ENCODE measurements around the gene EEF1AKMT1. TPM values are rescaled to one million over a fixed set of nuclear protein-coding genes. Genes with fewer than 3 reads are reported as not detected.

EEF1AKMT1 gene
- total and polyA plus RNA-seq, 7 donors, result 5.8 to 17.8 (median 10.0) TPM

- peak overlapping the region in 3 of 4 donors; percentile 72 to 81 (median 80) for H3K27ac ChIP-seq
- no peak for TF ChIP-seq EP300 (IDR thresholded peaks at IDR 0.05)
- no peak for TF ChIP-seq POLR2A (IDR thresholded peaks at IDR 0.05)
- no peak for TF ChIP-seq POLR2AphosphoS5 (IDR thresholded peaks at IDR 0.05)
- TF ChIP-seq CTCF (IDR thresholded peaks at IDR 0.05), result no peak
Observed at GRCh38 chr13:20815464-20815863, 41.7 kb upstream of the EEF1AKMT1 start.

GRCh38 chr13:20814224-20814910, 40.6 kb upstream of the EEF1AKMT1 start:
- H3K4me3 ChIP-seq, result no peak overlapping the region
- H3K4me1 ChIP-seq, result peaks cover 0 to 42% (median 27%) of the 10 kb centered on the region in 4 donors

More at GRCh38 chr13:20815464-20815863, 41.7 kb upstream of the EEF1AKMT1 start:
- Histone ChIP-seq H3K36me3 (no peaks in the 10 kb centered on the region), H3K4me1 (peaks cover 0 to 50% (median 31%) of the 10 kb centered on the region in 4 donors), H3K9me3 (no peaks in the 10 kb centered on the region), H3K27me3 (no peaks in the 10 kb centered on the region), H3K4me3 (no peak overlapping the region)
- intact Hi-C loops (cut with DNase I), result loop anchor here (10.0 kb wide), 1 partner anchor 249 kb away; the partner anchor contains the start of gene LATS2
- WGBS, 2 donors, result 65 to 75% methylated on average over 1 of the region's 1 CpG
- no peak for DNase-seq

GRCh38 chr13:20812890-20813289, 39.1 kb upstream of the EEF1AKMT1 start:
- H3K27ac ChIP-seq, result peak overlapping the region in 3 of 4 donors; percentile 72 to 81 (median 80)
- intact Hi-C loops (cut with DNase I), result loop anchor here (10.0 kb wide), 1 partner anchor 252 kb away; the partner anchor contains the start of gene LATS2
- H3K4me3 ChIP-seq, result no peak overlapping the region
- no peaks in the 10 kb centered on the region for H3K27me3 ChIP-seq
- peaks cover 0 to 14% (median 3%) of the 10 kb centered on the region in 4 donors for H3K36me3 ChIP-seq
- H3K9me3 ChIP-seq, result no peaks in the 10 kb centered on the region
- H3K4me1 ChIP-seq, result peaks cover 0 to 37% (median 27%) of the 10 kb centered on the region in 4 donors
- TF ChIP-seq EP300 (IDR thresholded peaks at IDR 0.05), result no peak
- no peak for TF ChIP-seq POLR2AphosphoS5 (IDR thresholded peaks at IDR 0.05)
- no peak for TF ChIP-seq POLR2A (IDR thresholded peaks at IDR 0.05)
- no peak for TF ChIP-seq CTCF (IDR thresholded peaks at IDR 0.05)
- no peak for DNase-seq
- WGBS, 2 donors, result 92 to 97% methylated on average over 7 of the region's 7 CpGs

More at GRCh38 chr13:20814224-20814910, 40.6 kb upstream of the EEF1AKMT1 start:
- peak overlapping the region; percentile 62 to 81 (median 76) for H3K27ac ChIP-seq
- WGBS, 2 donors, result 41 to 70% methylated on average over 5 of the region's 5 CpGs
- H3K27me3 ChIP-seq, result no peaks in the 10 kb centered on the region
- H3K9me3 ChIP-seq, result no peaks in the 10 kb centered on the region
- intact Hi-C loops (cut with DNase I), result loop anchor here (10.0 kb wide), 1 partner anchor 250 kb away; the partner anchor contains the start of gene LATS2
- no peaks in the 10 kb centered on the region for H3K36me3 ChIP-seq
- peak in 1 of 4 donors; percentile 55 for TF ChIP-seq EP300 (IDR thresholded peaks at IDR 0.05)
- TF ChIP-seq POLR2AphosphoS5 (IDR thresholded peaks at IDR 0.05), result peak; percentile 39 to 89 (median 75)
- TF ChIP-seq POLR2A (IDR thresholded peaks at IDR 0.05), result no peak
- TF ChIP-seq CTCF (IDR thresholded peaks at IDR 0.05), result no peak
- peak; percentile 93 for DNase-seq

- no peak overlapping the region for H3K4me3 ChIP-seq
- H3K27me3 ChIP-seq, result no peaks in the 10 kb centered on the region
- intact Hi-C loops (cut with DNase I), result loop anchor here (10.0 kb wide), 1 partner anchor 254 kb away; the partner anchor contains the start of gene LATS2
- TF ChIP-seq POLR2A (IDR thresholded peaks at IDR 0.05) (no peak), POLR2AphosphoS5 (IDR thresholded peaks at IDR 0.05) (no peak), EP300 (IDR thresholded peaks at IDR 0.05) (no peak), CTCF (IDR thresholded peaks at IDR 0.05) (no peak)
- H3K4me1 ChIP-seq, result peaks cover 0 to 27% (median 24%) of the 10 kb centered on the region in 4 donors
- 94 to 97% methylated on average over 2 of the region's 2 CpGs for WGBS, 2 donors
- H3K36me3 ChIP-seq, result peaks cover 0 to 30% (median 6%) of the 10 kb centered on the region in 4 donors
- DNase-seq, result no peak
- no peaks in the 10 kb centered on the region for H3K9me3 ChIP-seq
- no peak overlapping the region for H3K27ac ChIP-seq
Observed at GRCh38 chr13:20810808-20811207, 37.0 kb upstream of the EEF1AKMT1 start.

Data from sigmoid colon (tissue), 7 donors.